ENCODE measurements around the gene RANBP17.

The RANBP17 gene

GRCh38 chr5:171321447-171321846, 459.6 kb downstream of the RANBP17 start:
- Histone ChIP-seq H3K79me2 (ENCODE audit: control insufficient read depth, low read length) (no peaks in the 10 kb centered on the region), H3K27ac (ENCODE audit: low read depth, low read length) (no peak overlapping the region), H3K4me2 (ENCODE audit: low read length) (no peak overlapping the region), H3K36me3 (ENCODE audit: control insufficient read depth, low read length) (no peaks in the 10 kb centered on the region), H3F3A (ENCODE audit: control insufficient read depth, insufficient read depth) (no peaks in the 10 kb centered on the region), H3K4me3 (ENCODE audit: low read length) (no peak overlapping the region), H3K27me3 (ENCODE audit: control insufficient read depth, low read length) (0 out of 2 replicates have a peak, but pooled peaks cover 2% of the 10 kb centered on the region), H3K9me3 (ENCODE audit: control insufficient read depth, insufficient read depth, low read length) (no peaks in the 10 kb centered on the region), H3K9me2 (replicated peaks; ENCODE audit: control insufficient read depth, low read length) (no peaks in the 10 kb centered on the region), H4K20me1 (ENCODE audit: control insufficient read depth, insufficient read depth, low read depth, low read length) (no peaks in the 10 kb centered on the region), H3K4me1 (ENCODE audit: control insufficient read depth, low read length) (no peaks in the 10 kb centered on the region)
- TF ChIP-seq, protein P1, sequence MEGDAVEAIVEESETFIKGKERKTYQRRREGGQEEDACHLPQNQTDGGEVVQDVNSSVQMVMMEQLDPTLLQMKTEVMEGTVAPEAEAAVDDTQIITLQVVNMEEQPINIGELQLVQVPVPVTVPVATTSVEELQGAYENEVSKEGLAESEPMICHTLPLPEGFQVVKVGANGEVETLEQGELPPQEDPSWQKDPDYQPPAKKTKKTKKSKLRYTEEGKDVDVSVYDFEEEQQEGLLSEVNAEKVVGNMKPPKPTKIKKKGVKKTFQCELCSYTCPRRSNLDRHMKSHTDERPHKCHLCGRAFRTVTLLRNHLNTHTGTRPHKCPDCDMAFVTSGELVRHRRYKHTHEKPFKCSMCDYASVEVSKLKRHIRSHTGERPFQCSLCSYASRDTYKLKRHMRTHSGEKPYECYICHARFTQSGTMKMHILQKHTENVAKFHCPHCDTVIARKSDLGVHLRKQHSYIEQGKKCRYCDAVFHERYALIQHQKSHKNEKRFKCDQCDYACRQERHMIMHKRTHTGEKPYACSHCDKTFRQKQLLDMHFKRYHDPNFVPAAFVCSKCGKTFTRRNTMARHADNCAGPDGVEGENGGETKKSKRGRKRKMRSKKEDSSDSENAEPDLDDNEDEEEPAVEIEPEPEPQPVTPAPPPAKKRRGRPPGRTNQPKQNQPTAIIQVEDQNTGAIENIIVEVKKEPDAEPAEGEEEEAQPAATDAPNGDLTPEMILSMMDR (IDR thresholded peaks at IDR 0.05; ENCODE audit: low read depth, low read length, poor library complexity, severe bottlenecking) = no peak
- no peak for TF ChIP-seq EZH2phosphoT487 (IDR thresholded peaks at IDR 0.05; ENCODE audit: borderline replicate concordance, low read length)

GRCh38 chr5:171322527-171322926, 460.7 kb downstream of the RANBP17 start:
- Histone ChIP-seq H3K9me2 (replicated peaks; ENCODE audit: control insufficient read depth, low read length) (no peaks in the 10 kb centered on the region), H3K9me3 (ENCODE audit: control insufficient read depth, insufficient read depth, low read length) (no peaks in the 10 kb centered on the region), H3K36me3 (ENCODE audit: control insufficient read depth, low read length) (no peaks in the 10 kb centered on the region), H3K27ac (ENCODE audit: low read depth, low read length) (no peak overlapping the region), H4K20me1 (ENCODE audit: control insufficient read depth, insufficient read depth, low read depth, low read length) (no peaks in the 10 kb centered on the region), H3K27me3 (ENCODE audit: control insufficient read depth, low read length) (peaks cover 2% of the 10 kb centered on the region; the same call in 1 of the 2 replicates), H3K4me2 (ENCODE audit: low read length) (no peak overlapping the region), H3K4me1 (ENCODE audit: control insufficient read depth, low read length) (no peaks in the 10 kb centered on the region), H3F3A (ENCODE audit: control insufficient read depth, insufficient read depth) (no peaks in the 10 kb centered on the region), H3K79me2 (ENCODE audit: control insufficient read depth, low read length) (no peaks in the 10 kb centered on the region), H3K4me3 (ENCODE audit: low read length) (no peak overlapping the region)
- TF ChIP-seq EZH2phosphoT487 (IDR thresholded peaks at IDR 0.05; ENCODE audit: borderline replicate concordance, low read length) = no peak
- TF ChIP-seq, protein P1 (IDR thresholded peaks at IDR 0.05; ENCODE audit: low read depth, low read length, poor library complexity, severe bottlenecking) = no peak

- H3K9me2 ChIP-seq (replicated peaks; ENCODE audit: control insufficient read depth, low read length) = no peaks in the 10 kb centered on the region
Observed at GRCh38 chr5:171323007-171323406, 461.2 kb downstream of the RANBP17 start.

More at GRCh38 chr5:171323007-171323406, 461.2 kb downstream of the RANBP17 start:
- Histone ChIP-seq H3K27me3 (ENCODE audit: control insufficient read depth, low read length) (peaks cover 2% of the 10 kb centered on the region; the same call in 1 of the 2 replicates), H3K36me3 (ENCODE audit: control insufficient read depth, low read length) (no peaks in the 10 kb centered on the region), H3K79me2 (ENCODE audit: control insufficient read depth, low read length) (no peaks in the 10 kb centered on the region), H4K20me1 (ENCODE audit: control insufficient read depth, insufficient read depth, low read depth, low read length) (no peaks in the 10 kb centered on the region), H3K4me3 (ENCODE audit: low read length) (no peak overlapping the region), H3K9me3 (ENCODE audit: control insufficient read depth, insufficient read depth, low read length) (no peaks in the 10 kb centered on the region), H3F3A (ENCODE audit: control insufficient read depth, insufficient read depth) (no peaks in the 10 kb centered on the region), H3K27ac (ENCODE audit: low read depth, low read length) (no peak overlapping the region), H3K4me2 (ENCODE audit: low read length) (no peak overlapping the region), H3K4me1 (ENCODE audit: control insufficient read depth, low read length) (no peaks in the 10 kb centered on the region)
- TF ChIP-seq, protein P1 (IDR thresholded peaks at IDR 0.05; ENCODE audit: low read depth, low read length, poor library complexity, severe bottlenecking) = no peak
- no peak for TF ChIP-seq EZH2phosphoT487 (IDR thresholded peaks at IDR 0.05; ENCODE audit: borderline replicate concordance, low read length)

Data from DOHH2 (cell line).